Measurements from ENCODE around the gene CMIP.

GRCh38 chr16:81558077-81558443, 113.5 kb downstream of the CMIP start:
- no peak for TF ChIP-seq CTCF (IDR thresholded peaks at IDR 0.05)
- TF ChIP-seq POLR2A (IDR thresholded peaks at IDR 0.05) = no peak

Measured in right lobe of liver (tissue), 4 donors.